HG02938 (cell line): ENCODE results near the gene PDE3A.

Source experiments
- ATAC-seq: cut with Tn5 transposase; IDR thresholded peaks from one replicate; pipeline ENCODE4 v1.9.1; 2021; ENCODE audit warnings: mild to moderate bottlenecking, moderate library complexity; ENCODE audit not compliant: unreplicated experiment

Gene PDE3A

DNA sequence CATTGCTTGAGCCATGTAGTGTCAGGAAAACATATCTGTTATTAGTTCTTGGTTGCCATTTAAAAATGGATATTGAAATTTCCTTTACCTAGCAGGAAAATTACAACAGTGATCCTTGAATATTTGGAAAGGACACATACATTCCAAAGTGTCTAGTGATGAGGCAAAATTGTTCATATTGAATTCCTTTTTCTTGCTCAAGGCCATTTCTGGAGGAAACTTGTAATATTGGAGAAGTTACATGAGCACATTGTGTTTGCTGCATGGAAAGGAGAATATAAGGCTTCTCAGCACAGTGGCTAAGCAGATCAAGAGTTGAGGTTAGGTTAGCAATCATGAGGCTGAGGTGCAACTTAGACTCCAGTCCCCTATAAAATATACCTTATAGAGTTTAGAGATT lies 121.9 kb downstream of the PDE3A start:
- ATAC-seq: no peak

DNA sequence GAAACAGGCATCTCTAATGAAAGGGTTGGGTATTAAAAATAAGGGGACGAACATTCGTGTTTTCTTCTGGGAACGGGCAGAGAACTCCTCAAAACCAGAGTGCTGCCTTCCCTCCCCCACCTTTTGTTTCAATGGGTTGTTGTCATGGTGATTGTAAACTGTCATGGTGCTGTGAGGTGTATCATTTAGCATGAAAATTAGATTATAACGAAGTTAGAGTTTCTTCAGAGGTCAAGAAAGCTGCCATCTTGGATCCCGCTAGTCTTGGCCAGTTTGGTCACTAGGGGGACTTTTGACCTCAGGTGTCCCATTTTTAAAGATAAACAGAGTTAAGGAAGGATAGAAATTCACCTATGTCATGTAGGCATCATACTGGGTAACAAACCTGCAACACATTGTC lies 123.0 kb downstream of the PDE3A start:
- no peak for ATAC-seq

DNA sequence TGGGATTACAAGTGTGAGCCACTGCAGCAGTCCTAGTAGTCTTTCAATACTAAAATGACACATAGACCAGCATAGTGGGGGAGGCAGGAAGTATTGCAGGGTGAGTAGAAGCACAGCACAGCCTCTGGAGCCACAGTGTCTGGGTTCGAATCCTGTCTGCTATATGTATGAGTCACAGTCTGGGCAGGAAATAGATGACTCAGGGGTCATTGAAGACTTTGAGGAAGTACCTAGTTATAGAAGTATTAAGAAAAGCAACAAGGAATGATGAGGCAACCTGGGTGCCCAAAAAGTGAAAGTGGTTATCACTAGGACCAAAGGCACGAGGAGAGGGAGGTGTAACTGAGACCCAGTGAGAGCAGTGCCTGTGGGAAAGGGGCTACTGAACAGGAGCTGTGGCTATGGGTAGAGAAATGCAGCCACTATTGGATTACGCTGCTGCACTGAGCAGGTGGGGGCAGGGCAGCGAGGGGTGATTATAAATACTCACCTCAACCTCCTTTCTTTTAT lies 124.0 kb downstream of the PDE3A start:
- no peak for ATAC-seq

DNA sequence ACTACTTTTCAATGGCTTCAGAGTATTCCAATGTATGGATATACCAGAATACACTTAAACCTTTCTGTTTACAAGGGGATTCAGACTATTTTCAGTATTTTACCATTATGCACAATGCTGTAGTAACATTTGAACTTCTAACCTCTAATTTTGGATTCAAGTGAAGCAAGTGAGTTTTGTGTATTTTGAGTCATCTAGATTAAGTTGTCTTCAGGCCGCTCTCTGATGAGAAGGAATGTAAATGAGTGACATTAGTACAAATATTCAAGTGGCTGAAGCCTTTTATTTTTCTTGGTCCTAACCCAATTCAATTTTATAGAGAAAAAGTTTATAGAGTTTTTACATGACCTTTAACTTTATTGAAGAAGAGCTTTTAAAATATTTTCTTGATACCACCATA lies 125.6 kb downstream of the PDE3A start:
- ATAC-seq: no peak

DNA sequence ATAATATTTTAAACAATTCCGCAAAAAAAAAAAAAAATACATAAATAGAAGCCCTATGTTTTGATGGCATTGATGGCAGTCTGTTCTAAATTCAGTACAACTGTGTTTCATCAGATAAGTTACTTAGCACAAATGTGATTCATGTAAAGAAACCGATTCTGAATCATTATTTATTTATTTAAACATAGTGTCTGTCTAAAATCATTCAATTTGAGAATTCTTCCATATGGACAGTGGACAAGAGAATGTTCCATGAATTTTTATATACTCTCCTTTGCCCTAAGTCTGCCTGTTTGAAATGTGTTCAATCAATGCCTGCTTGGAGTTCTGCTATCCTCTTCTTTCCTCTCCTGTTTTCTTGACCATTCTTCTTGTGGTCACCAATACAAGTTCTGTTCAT lies 126.5 kb downstream of the PDE3A start:
- ATAC-seq: no peak

DNA sequence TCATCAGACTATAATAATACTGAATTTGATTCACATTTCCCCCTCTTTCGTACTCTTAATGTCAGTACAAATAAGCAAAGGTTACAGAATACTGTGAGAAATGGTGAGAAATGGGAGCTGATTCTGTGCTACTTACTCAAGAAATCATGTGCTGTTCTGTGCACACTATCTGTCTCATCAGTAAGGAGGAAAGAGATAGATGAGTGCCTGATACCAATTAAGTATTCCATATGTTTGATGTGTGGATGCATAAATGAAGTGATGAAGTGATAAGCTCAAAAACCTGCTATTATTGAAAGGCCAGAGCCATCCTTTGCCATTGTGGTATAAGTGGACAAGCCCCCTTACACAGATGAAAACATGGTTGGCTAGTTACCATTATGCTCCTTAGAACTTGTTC lies 127.7 kb downstream of the PDE3A start:
- ATAC-seq: no peak

DNA sequence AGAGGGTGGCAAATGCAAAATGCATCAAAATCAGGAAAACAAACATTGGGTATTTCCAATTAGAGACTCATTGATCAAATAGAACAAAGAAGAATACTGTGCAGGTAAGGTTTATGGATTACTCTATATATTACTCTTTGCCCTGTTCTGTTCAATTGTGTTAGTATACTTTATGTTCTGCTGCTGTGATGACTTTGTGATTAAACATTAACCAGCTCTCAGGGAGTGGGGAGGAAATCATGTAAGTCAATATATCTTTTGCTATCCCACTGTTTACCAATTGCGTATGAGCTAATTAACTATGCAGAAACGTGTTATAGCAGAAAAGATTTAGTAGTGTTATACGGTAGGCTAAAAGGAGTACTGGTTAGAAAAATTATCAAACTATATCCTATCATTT lies 129.4 kb downstream of the PDE3A start:
- no peak for ATAC-seq

DNA sequence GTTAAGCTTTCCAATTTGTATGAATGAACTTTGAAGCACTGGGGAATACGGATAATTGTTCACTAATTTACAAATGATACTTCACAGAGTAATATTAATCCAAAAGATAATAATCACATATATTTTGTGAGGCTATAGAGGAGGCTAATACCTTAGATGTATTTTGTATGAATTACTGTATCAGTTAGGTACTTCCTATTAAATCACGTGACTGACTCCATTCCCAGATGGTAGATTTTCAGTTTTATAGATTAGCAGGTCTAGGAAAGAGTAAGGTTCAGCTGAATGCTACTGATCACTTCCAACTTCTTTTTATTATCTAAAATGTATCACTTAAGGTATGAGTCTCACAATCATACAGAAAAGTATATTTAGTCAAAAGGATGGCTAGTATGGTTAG lies 133.6 kb downstream of the PDE3A start:
- ATAC-seq: no peak

DNA sequence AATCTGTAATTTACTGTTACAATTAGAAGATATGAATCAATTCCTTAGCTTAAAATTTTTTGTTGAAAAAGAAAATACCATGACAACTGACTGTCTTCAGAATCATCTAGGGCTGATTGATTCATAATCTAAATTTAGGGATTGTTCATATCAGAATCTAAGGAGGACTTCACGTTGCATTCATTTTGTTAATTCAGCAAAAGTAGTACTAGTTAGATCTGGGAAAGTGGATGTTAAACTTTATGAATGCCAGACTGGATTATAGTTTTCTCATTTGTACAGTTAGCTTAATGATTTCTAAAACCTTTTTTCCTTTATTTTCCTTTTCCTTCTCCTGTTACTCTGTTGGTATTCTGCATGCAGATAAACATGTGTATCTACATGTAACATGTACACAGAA lies 135.5 kb downstream of the PDE3A start:
- no peak for ATAC-seq

DNA sequence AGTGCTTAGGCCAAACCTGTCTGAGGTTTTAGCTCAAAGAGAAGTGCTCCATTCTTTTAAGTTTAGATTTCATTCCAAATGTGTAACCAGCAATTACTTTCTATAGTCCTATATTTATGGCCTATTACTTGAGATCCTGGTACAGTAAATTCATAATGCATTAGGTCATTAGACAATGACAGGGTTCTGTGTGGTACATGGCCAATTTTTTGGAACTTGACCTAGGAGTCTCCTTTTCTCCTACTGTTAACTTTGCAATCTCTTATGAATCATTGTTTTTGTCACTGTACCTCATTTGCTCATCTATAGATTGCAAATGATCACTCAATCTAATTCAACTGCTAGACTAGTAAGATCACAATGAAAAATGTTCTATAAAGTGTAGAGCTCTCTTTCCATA lies 136.7 kb downstream of the PDE3A start:
- no peak for ATAC-seq

DNA sequence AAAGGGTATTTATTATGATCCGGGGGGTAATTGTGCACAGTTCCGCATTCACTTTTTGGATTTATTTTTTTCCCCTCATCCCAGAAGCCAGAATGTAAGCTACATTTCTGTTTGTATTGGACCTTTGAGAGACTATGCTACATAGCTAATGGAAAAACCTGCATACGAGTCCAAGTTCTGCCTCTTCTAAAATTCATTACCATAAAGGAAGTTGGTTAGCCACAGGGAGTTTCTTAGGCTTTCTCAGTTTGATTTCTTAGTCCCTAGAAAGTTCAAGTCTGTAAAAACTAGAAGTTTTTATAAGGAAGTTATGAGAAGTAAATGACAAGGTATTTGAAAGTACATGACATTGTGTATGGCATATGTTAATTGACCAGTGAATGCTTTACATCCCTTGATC lies 138.7 kb downstream of the PDE3A start:
- ATAC-seq: no peak

DNA sequence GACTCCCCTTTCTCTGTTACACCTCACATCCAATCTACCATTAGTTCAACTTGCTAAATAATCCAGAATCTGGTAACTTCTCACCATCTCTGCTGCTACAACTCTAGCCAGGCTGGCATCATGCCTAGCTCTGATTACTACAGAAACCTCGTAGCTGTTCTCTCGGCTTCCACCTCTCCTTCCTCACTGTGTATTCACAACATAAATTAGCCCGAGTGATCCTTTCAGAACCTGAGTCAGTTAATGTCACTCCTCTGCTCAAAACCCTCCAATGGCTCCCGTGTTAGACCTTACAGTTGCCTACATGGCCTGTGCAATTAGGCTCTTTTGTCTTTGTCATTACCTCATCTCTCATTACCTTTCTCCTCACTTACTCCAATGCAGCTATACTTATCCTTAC lies 139.4 kb downstream of the PDE3A start:
- no peak for ATAC-seq

DNA sequence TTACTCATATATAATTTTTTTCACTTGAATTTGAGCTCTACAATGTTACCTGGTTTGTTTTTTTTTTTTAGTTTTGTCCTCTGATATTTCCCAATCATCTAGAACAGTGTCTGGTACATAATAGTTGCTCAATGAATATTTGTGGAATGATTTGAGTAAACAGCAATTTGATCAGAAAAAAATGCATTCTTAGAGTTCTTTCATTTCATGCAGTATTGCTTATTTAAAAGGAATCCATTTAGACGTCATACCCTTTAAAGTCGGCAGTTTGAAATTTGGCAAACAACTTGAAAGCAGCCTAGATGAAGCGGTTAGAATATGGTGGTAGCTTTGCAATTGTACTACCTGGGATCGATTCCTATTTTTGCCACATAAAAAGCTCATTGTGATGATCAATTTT lies 140.0 kb downstream of the PDE3A start:
- ATAC-seq: no peak

DNA sequence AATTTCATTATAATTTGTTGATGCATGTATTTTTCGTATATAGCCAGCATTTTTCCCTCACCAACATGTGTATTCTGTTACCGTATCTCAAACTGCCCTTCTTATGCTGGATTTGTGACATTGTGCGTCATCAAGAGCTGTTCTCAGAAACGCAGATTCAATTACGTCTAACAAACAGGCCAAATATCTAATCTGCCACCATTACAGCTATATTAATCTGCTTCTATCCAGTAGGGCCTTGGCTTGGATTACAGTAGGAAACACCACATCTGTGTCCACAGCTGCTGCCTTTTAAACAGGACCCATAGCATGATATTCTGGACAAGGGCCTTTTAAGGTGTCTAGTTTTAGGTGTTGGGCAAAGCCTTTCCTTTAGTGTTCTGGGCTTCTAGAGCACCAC lies 140.6 kb downstream of the PDE3A start:
- no peak for ATAC-seq

DNA sequence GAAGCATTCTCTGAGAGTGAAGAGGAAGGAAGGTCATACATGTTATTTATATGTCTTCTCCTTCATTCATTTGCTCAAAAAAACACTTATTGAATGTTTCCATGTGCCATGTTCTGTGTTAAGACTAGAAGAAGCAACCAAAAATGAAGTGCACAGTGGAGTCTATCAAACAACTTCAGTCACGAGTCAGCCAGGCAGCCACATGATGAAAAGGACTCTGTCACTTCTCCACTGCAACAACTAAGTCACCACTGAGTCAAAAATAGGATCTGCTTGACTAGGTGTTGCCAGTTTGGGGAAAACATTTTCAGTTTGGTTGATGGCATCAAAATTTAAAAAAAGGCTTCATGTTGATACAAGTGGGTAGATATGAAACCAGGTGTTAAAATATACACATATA lies 142.5 kb downstream of the PDE3A start:
- no peak for ATAC-seq

DNA sequence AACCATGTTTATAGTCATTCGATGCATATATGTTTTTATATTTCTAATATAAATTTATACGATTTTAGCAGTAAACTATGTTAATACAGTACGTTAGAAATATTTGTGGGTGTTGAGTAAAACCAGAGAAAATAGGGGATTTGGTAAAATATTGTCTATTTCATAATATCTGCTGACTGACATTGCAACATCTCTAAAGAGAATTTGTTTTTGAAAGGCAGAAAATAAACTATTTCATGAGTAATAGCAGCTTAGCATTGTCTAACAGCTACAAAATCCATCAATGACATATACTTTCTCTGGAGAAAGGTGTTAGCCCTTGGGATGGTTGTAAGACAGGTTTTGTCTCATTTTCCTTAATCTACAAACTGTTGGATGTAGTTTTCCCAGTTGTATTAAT lies 144.9 kb downstream of the PDE3A start:
- no peak for ATAC-seq

DNA sequence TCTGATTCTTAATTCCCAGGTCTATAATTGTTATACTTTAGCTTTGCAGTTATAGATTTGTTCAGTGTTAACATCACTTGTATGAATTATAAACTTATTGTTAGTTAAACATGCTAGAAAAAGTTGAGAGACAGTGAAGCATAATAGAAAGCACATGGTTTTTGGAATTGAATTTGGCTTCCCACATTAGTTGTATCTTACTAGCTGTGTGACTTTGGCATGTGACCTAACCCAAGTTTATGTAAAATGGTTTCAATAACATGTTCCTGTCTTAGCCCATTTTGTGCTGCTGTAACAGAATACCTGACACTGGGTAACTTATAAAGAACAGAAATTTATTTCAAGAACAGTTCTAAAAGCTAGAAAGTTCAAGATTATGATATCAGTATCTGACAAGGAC lies 146.3 kb downstream of the PDE3A start:
- no peak for ATAC-seq

DNA sequence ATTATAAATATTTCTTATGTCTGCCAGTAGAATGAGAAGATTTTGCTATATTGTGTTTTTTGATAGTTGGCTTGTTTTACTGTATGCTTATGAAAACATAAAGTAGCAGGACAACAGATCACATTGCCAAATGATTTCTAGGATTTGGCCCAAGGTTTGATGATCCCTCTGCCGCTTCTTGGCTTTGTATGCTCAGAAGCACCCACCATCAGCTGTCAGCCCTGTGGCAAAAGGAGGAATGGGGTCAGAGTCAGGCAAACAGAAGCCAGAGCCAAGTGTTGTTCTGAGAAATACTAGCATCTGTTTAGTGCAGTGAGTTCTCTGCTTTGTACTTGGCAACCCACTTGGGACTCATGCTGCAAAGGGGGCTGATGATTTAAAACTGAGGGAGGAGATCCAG lies 152.2 kb downstream of the PDE3A start:
- ATAC-seq: no peak

DNA sequence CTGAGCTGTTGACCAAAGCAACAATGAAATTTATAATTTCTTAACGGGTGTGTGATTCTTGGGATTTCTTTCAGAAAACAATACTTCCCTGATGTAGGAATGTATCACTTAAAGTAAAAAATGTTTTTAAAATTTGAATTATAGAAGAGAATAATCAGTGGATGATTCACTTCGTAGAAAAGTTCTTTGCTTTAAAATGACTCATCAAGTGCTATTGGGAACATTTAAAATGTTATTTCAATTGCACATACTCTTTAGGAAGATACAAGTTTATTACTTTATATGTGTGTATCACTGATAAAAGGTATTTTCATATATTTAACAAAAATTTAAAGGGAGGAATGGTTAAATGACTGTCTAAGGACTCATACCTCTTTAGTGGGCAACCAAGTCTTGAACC lies 155.3 kb downstream of the PDE3A start:
- no peak for ATAC-seq

DNA sequence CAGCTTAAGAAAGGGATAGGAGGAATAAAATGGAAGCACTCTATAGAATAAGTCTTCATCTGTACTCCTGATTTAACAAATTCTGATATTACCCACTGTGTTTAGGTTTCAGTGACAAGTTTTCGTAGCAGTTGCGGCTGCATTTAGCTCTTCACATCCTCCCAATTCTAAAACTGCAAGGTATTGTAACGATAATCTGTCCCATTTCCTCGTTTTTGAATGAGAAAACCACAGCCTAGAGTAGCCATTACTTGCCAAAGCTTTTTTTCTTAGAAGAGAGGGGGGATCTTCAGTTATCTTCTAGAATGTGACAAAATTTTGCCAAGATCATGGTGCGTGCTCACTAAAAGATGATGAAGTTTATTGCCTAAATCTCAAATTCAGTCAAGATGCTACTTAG lies 155.8 kb downstream of the PDE3A start:
- ATAC-seq: no peak

DNA sequence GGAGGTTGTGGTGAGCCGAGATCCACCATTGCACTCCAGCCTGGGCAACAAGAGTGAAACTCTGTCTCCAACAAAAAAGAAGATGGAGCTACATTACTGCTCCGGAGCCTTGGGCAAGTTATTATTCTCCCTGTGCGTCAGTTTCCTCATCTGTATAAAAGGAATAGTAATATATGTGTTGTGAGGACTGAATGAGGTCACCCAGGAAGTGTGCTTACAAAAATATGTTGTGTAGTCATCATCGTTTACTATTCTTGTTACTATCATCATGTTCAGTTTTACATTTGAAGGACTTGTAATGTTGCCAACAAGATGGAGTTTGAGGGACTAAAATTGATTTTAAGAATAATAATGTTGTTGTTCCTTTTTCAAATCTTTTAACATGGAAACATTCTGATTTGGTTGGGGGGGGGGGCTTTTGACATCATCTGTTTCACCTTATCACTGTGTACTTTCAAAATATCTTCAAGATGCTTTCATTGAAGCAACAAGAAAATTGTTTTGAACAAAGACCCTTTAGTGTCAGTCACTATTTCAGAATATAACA lies 156.8 kb downstream of the PDE3A start:
- ATAC-seq: no peak

DNA sequence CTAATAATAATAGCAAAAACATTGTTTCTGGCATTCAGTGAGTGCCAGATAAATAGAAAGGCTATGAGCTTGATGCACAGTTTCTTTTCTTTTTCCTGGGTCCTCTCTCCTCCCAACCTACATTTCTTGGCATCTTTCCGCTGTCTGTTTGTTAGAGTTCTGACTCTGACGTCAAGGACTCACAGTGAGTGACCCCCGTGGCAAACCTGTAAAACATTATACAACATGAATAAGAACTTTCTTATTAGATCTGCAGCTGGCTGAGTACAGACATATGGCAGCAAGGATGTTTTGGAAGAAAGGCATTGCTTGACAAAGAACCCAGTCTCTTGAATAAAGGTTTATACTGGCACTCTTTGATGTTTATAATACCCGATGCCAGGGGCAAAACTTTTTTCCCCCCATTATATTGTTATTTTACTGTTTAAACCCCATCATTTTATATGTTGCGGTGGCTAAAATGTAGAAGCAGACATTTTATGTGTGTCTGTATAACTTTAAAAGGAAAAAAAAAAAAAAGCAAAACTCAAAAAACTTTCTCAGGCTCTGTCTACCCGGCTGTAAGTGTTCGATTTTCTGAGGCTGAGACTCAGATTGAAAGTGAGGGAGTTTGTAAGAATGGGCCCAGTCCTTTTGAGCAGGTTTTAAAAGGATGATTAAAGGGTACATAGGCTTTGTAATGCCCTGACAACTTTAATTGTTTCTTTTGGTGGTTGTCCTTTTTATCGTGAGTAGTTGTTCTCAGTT lies 159.3 kb downstream of the PDE3A start:
- ATAC-seq: no peak

DNA sequence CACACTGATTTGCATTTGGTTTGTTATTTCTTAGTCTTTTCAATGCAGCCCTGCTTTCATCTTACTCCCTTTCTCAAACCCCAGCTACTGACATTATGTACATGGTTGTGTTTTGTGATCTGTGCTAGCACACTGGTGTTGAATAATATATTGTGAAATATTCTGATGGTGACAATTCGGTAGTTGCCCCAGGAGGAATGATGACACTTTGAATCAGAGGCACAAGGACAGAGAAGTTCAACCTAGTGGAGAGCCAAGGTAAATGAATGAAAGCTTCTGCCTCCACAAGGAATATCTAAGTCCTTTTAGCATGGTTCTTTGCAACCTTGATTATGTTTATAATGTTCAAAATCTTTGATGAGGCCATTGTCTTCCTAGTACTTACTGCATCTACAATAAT lies 159.9 kb downstream of the PDE3A start:
- ATAC-seq: no peak
